SK-N-DZ (cell line): ENCODE data around the gene CLINT1.

Experiments used
- small RNA-seq, 2 experiments: library from RNA; depleted of rRNA; stranded (forward); fragments of <200 nt; gene quantifications; one replicate each; pipeline ENCODE3, GENCODE V24; 2014

Gene CLINT1

Small RNA genes within 50 kb of the gene (small RNA-seq; reads per million reads assigned to genes)
- gene AC026407.1 (0 reads per million in 2 experiments), gene RNU6-260P (0 reads per million in 2 experiments)
